HG03108 (cell line): ENCODE results near the gene FOXD4.
"Not testable (repeated sequence)": the region's sequence is repeated elsewhere in the genome, so short reads cannot be mapped to it uniquely, and the experiment has no call there.

ENCODE experiments used
- ATAC-seq: cut with Tn5 transposase; IDR thresholded peaks from one replicate; pipeline ENCODE4 v1.9.1; 2021; ENCODE audit warnings: moderate library complexity; ENCODE audit not compliant: unreplicated experiment

The FOXD4 gene

GRCh38 chr9:94323-94722 lies 23.9 kb downstream of the FOXD4 start:
- ATAC-seq, result not testable (repeated sequence)

GRCh38 chr9:93909-94308 lies 24.3 kb downstream of the FOXD4 start:
- ATAC-seq, result not testable (repeated sequence)

- ATAC-seq, result not testable (repeated sequence)
These were observed 27.4 kb downstream of the FOXD4 start for GRCh38 chr9:90851-91250.

- ATAC-seq, result peak; percentile 73
These were observed 29.7 kb downstream of the FOXD4 start for GRCh38 chr9:88396-89037.

- not testable (repeated sequence) for ATAC-seq
These were observed 30.4 kb downstream of the FOXD4 start for GRCh38 chr9:87860-88259.

GRCh38 chr9:87105-87504 lies 31.1 kb downstream of the FOXD4 start:
- not testable (repeated sequence) for ATAC-seq

- ATAC-seq, result not testable (repeated sequence)
These were observed 31.5 kb downstream of the FOXD4 start for GRCh38 chr9:86697-87096.

GRCh38 chr9:82932-83689 lies 35.1 kb downstream of the FOXD4 start:
- not testable (repeated sequence) for ATAC-seq

GRCh38 chr9:78333-78732 lies 39.9 kb downstream of the FOXD4 start:
- ATAC-seq, result not testable (repeated sequence)

- not testable (repeated sequence) for ATAC-seq
These were observed 41.8 kb downstream of the FOXD4 start for GRCh38 chr9:76389-76788.

GRCh38 chr9:73900-74525 lies 44.2 kb downstream of the FOXD4 start:
- ATAC-seq, result not testable (repeated sequence)

GRCh38 chr9:73076-73899 lies 44.9 kb downstream of the FOXD4 start:
- ATAC-seq, result not testable (repeated sequence)
